A549 (cell line): ENCODE results near the gene FKBP2. TPM values are rescaled to one million over a fixed set of nuclear protein-coding genes. Genes with fewer than 3 reads are reported as not detected.

ENCODE experiments used
- ATAC-seq, 2 experiments: fragments of 200-7000 bp in 1 of 2; fragments of >200 bp in 1 of 2; cut with Nextera tagmentation in 1 of 2; cut with Tn5 transposase in 1 of 2; 3 replicates each; pipeline versions ENCODE4 v1.8.0 to v1.9.1; 2018 to 2020; ENCODE audit warnings: mild to moderate bottlenecking in 1 of 2, moderate library complexity in 1 of 2
- CTCF ChIA-PET: fragments of 300-600 bp; sonication (Branson Sonifier 250); formaldehyde crosslinking; extraction: SDS; loops from one replicate; lab custom pipeline; 2021; ENCODE audit warnings: antibody characterized with exemption, inconsistent platforms; lab: Yijun Ruan, JAX
- POLR2A ChIA-PET: fragments of 350-600 bp; formaldehyde crosslinking; extraction: SDS; loops from one replicate; lab custom pipeline; 2021; ENCODE audit warnings: antibody characterized with exemption, inconsistent platforms; lab: Yijun Ruan, JAX
- DNase-seq, 2 experiments: peaks; one replicate each; pipeline versions ENCODE4 v3.0.0 to v3.0.0-alpha.2; 2011 to 2016; ENCODE audit warnings: low read depth in 1 of 2, low spot score in 1 of 2
- FAIRE-seq: peaks from 2 replicates; lab custom pipeline; 2011; peaks lifted over from hg19 to GRCh38; lab: Jason Lieb, UNC
- H3K27ac ChIP-seq, 2 experiments: fragments of >200 bp; sonication (Bioruptor Twin); formaldehyde crosslinking; 3 replicates each; pipeline ENCODE4 v1.5.1; 2016 to 2017
- H3K4me1 ChIP-seq: fragments of >200 bp; sonication (Bioruptor Twin); formaldehyde crosslinking; 3 replicates; pipeline ENCODE4 v1.6.1; 2016
- H3K4me2 ChIP-seq: fragments of >200 bp; sonication (Bioruptor Twin); formaldehyde crosslinking; 3 replicates; pipeline ENCODE4 v1.6.1; 2016
- H3K4me3 ChIP-seq: fragments of >200 bp; sonication (Bioruptor Twin); formaldehyde crosslinking; 3 replicates; pipeline ENCODE4 v1.5.1; 2016
- H3K9me3 ChIP-seq: fragments of >200 bp; sonication (Bioruptor Twin); formaldehyde crosslinking; 3 replicates; pipeline ENCODE4 v1.6.1; 2016
- CBX8 ChIP-seq: fragments of 200-600 bp; sonication (generic); IDR thresholded peaks from 2 replicates; pipeline ENCODE4 v1.6.1; 2016
- CEBPB ChIP-seq, 2 experiments: fragments of >200 bp in 1 of 2; sonication (Bioruptor Twin) in 1 of 2; formaldehyde crosslinking in 1 of 2; IDR thresholded peaks; 2 replicates each; pipeline ENCODE4 v1.6.1; 2012 to 2016
- ESRRA ChIP-seq: fragments of 150-350 bp; IDR thresholded peaks from 2 replicates; pipeline ENCODE4 v1.6.1; 2014; ENCODE audit warnings: mild to moderate bottlenecking, low read length, borderline replicate concordance
- FOSB ChIP-seq: fragments of 250-450 bp; sonication (Bioruptor Pico); IDR thresholded peaks from 2 replicates; pipeline ENCODE4 v1.5.0; 2020; ENCODE audit warnings: mild to moderate bottlenecking, moderate library complexity
- GATA3 ChIP-seq: IDR thresholded peaks from 2 replicates; pipeline ENCODE4 v1.6.1; 2012; ENCODE audit warnings: borderline replicate concordance
- HOXB5 ChIP-seq: fragments of 250-450 bp; sonication (Bioruptor Pico); IDR thresholded peaks from 2 replicates; pipeline ENCODE4 v1.5.0; 2020; ENCODE audit warnings: mild to moderate bottlenecking, moderate library complexity
- KDM5A ChIP-seq: fragments of 200-600 bp; sonication (generic); IDR thresholded peaks from 2 replicates; pipeline ENCODE4 v1.6.1; 2016; ENCODE audit warnings: antibody characterized with exemption, mild to moderate bottlenecking
- NPAS2 ChIP-seq: fragments of 250-450 bp; sonication (Bioruptor Pico); IDR thresholded peaks from 2 replicates; pipeline ENCODE4 v1.8.0; 2022; ENCODE audit warnings: mild to moderate bottlenecking, moderate library complexity, borderline replicate concordance
- NR3C1 ChIP-seq: fragments of >200 bp; sonication (Bioruptor Twin); formaldehyde crosslinking; IDR thresholded peaks from 3 replicates; pipeline ENCODE4 v1.6.1; 2017
- POLR2A ChIP-seq: IDR thresholded peaks from 2 replicates; pipeline ENCODE4 v1.6.1; 2012; ENCODE audit warnings: mild to moderate bottlenecking, low read length
- POLR2AphosphoS2 ChIP-seq: conservative IDR thresholded peaks from 2 replicates; pipeline ENCODE4 v1.6.1; 2012; ENCODE audit warnings: low read length, improper control_type of control experiment, inconsistent platforms
- RAD21 ChIP-seq, 2 experiments: fragments of >200 bp in 1 of 2; sonication (Bioruptor Twin) in 1 of 2; formaldehyde crosslinking in 1 of 2; IDR thresholded peaks in 1 of 2; conservative IDR thresholded peaks in 1 of 2; 2 replicates in 1 of 2; 3 replicates in 1 of 2; pipeline ENCODE4 v1.6.1; 2012 to 2018; ENCODE audit warnings: inconsistent platforms in 1 of 2
- RCOR1 ChIP-seq: fragments of 150-350 bp; IDR thresholded peaks from 2 replicates; pipeline ENCODE4 v1.6.1; 2014; ENCODE audit warnings: antibody characterized with exemption, low read length, low read depth
- RFX5 ChIP-seq: fragments of 450-650 bp; IDR thresholded peaks from 2 replicates; pipeline ENCODE4 v1.7.1; 2014; ENCODE audit warnings: antibody characterized with exemption, mild to moderate bottlenecking, moderate library complexity
- SMC3 ChIP-seq: fragments of >200 bp; sonication (Bioruptor Twin); formaldehyde crosslinking; IDR thresholded peaks from 3 replicates; pipeline ENCODE4 v1.6.1; 2018; ENCODE audit warnings: inconsistent platforms
- TFCP2L1 ChIP-seq: fragments of 250-450 bp; sonication (Bioruptor Pico); IDR thresholded peaks from 2 replicates; pipeline ENCODE4 v1.5.0; 2021; ENCODE audit warnings: mild to moderate bottlenecking
- TP53 ChIP-seq: fragments of 250-450 bp; sonication (Bioruptor Pico); IDR thresholded peaks from 2 replicates; pipeline ENCODE4 v1.5.0; 2021; ENCODE audit warnings: mild to moderate bottlenecking, moderate library complexity
- ZFP36 ChIP-seq: fragments of 450-650 bp; IDR thresholded peaks from 2 replicates; pipeline ENCODE4 v1.6.1; 2014; ENCODE audit warnings: borderline replicate concordance; ENCODE audit not compliant: partially characterized antibody
- WGBS: methylation state at CpG from one replicate; pipeline ENCODE4 v1.1.6; 2017; ENCODE audit errors: missing lambda C conversion rate; 5-methylcytosine and 5-hydroxymethylcytosine counted together
- polyA plus RNA-seq, 4 experiments: library from polyadenylated mRNA; depleted of rRNA in 3 of 4; stranded (reverse); fragments of >200 nt; fragmentation: RNase III in 1 of 4; extraction: RNeasy Plus Mini Kit Qiagen cat#74134 plus additional on column Dnase treatment in 1 of 4; gene quantifications; 2 replicates in 3 of 4; 3 replicates in 1 of 4; pipeline ENCODE4 v1.2.3, GENCODE V29; 2011 to 2017
- TF ChIP-seq, protein P1 (sequence below): IDR thresholded peaks from 2 replicates; pipeline ENCODE4 v1.6.1; 2012
- TF ChIP-seq, protein P2 (sequence below): fragments of >200 bp; sonication (Bioruptor Twin); formaldehyde crosslinking; IDR thresholded peaks from 3 replicates; pipeline ENCODE4 v1.6.1; 2016
- TF ChIP-seq, protein P3 (sequence below): fragments of 250-450 bp; sonication (Bioruptor Pico); IDR thresholded peaks from 2 replicates; pipeline ENCODE4 v1.5.0; 2021; ENCODE audit warnings: mild to moderate bottlenecking, moderate library complexity, borderline replicate concordance
- TF ChIP-seq, protein P4 (sequence below): fragments of 200-600 bp; sonication (generic); IDR thresholded peaks from 2 replicates; pipeline ENCODE4 v1.6.1; 2016; ENCODE audit warnings: antibody characterized with exemption, mild to moderate bottlenecking, moderate library complexity
- TF ChIP-seq, protein P5 (sequence below): fragments of 250-450 bp; sonication (Bioruptor Pico); IDR thresholded peaks from 2 replicates; pipeline ENCODE4 v1.5.0; 2020; ENCODE audit warnings: low read depth, mild to moderate bottlenecking, moderate library complexity

Gene FKBP2
- polyA plus RNA-seq, 2 of the 4 experiments (the other 2 are of a cell fraction) = 40.5 to 131 TPM

DNA sequence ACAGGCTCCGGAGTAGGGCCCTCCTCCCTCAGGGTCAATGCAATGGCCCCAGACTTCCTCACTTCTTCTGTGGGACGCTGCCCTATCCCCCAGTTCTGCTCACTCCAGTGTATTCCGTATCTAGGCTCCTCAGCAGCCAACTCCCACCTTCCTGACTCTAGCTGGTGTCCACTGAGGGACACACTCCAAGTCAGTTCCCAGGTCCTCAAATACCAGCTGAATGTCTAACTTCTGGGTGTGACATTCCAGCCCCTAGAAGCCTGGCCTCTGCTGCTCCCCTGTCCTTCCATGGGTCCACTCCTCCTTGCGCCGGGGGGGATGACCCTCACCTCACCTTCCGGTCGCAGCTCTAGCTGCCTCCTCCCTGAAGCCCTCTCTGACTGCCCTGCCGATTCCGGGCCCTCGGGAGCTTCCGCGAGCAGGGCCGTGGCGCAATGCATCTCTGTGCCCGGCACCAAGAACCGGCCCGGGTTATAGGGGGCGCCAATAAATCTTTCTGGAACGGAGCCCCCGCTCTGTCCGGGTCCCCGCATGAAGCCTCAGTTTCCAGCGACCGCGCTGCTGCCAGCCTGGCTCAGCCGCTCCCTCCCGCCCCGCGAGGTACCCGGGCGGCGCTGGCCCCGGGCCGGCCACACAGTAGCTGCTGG lies 28.1 kb downstream of the FKBP2 start:
- 4% methylated on average over 12 of the region's 34 CpGs for WGBS
- FAIRE-seq (no peak), ATAC-seq (peak; percentile 35 to 46), DNase-seq (peak in 1 of 2 experiments; percentile 76)
- TF ChIP-seq TFCP2L1 = peak; percentile 16; the same call in 1 of the 2 replicates
- TF ChIP-seq RCOR1 = no peak
- 0 out of 3 replicates have a peak, but pooled peaks have one; percentile 2 for TF ChIP-seq SMC3
- TF ChIP-seq POLR2A = no peak
- TF ChIP-seq NPAS2 = no peak
- peak; percentile 8; the same call in 1 of the 2 replicates for TF ChIP-seq GATA3
- TF ChIP-seq CEBPB (IDR thresholded peaks at IDR 0.05) = peak; percentile 29 to 58; a peak in 2 of 4 replicates
- 0 out of 2 replicates have a peak, but pooled peaks have one; percentile 31 for TF ChIP-seq KDM5A
- TF ChIP-seq, protein P1, sequence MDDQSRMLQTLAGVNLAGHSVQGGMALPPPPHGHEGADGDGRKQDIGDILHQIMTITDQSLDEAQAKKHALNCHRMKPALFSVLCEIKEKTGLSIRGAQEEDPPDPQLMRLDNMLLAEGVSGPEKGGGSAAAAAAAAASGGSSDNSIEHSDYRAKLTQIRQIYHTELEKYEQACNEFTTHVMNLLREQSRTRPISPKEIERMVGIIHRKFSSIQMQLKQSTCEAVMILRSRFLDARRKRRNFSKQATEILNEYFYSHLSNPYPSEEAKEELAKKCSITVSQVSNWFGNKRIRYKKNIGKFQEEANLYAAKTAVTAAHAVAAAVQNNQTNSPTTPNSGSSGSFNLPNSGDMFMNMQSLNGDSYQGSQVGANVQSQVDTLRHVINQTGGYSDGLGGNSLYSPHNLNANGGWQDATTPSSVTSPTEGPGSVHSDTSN = peak; percentile 52
- TF ChIP-seq, protein P2, sequence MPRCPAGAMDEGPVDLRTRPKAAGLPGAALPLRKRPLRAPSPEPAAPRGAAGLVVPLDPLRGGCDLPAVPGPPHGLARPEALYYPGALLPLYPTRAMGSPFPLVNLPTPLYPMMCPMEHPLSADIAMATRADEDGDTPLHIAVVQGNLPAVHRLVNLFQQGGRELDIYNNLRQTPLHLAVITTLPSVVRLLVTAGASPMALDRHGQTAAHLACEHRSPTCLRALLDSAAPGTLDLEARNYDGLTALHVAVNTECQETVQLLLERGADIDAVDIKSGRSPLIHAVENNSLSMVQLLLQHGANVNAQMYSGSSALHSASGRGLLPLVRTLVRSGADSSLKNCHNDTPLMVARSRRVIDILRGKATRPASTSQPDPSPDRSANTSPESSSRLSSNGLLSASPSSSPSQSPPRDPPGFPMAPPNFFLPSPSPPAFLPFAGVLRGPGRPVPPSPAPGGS = 0 out of 3 replicates have a peak, but pooled peaks have one; percentile 29
- 0 out of 2 replicates have a peak, but pooled peaks have one; percentile 53 for TF ChIP-seq FOSB (CRISPR knock-in tag)
- TF ChIP-seq ZFP36 = peak; percentile 100
- TF ChIP-seq, protein P3, sequence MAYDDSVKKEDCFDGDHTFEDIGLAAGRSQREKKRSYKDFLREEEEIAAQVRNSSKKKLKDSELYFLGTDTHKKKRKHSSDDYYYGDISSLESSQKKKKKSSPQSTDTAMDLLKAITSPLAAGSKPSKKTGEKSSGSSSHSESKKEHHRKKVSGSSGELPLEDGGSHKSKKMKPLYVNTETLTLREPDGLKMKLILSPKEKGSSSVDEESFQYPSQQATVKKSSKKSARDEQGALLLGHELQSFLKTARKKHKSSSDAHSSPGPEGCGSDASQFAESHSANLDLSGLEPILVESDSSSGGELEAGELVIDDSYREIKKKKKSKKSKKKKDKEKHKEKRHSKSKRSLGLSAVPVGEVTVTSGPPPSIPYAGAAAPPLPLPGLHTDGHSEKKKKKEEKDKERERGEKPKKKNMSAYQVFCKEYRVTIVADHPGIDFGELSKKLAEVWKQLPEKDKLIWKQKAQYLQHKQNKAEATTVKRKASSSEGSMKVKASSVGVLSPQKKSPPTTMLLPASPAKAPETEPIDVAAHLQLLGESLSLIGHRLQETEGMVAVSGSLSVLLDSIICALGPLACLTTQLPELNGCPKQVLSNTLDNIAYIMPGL (CRISPR knock-in tag) = peak; percentile 22; the same call in 1 of the 2 replicates
- H3K27ac ChIP-seq = peak overlapping the region; percentile 94 to 97
- peak overlapping the region; percentile 97 for H3K4me2 ChIP-seq
- ChIA-PET POLR2A (interaction anchor here (0.8 to 5.9 kb wide), 11 partner anchors 8 to 83 kb away, joined by 3 to 53 read pairs (median 5); partner anchors contain the start of genes BAD, ESRRA, FKBP2 and GPR137), CTCF (interaction anchor here (1.1 to 16.0 kb wide), 11 partner anchors 8 to 499 kb away, joined by 3 to 220 read pairs (median 5); partner anchors contain the start of genes BAD, CATSPERZ, ESRRA and PLCB3)
- H3K4me1 ChIP-seq = peaks cover 32% of the 10 kb centered on the region
- peak overlapping the region; percentile 72 for H3K4me3 ChIP-seq
- H3K9me3 ChIP-seq = no peaks in the 10 kb centered on the region

DNA sequence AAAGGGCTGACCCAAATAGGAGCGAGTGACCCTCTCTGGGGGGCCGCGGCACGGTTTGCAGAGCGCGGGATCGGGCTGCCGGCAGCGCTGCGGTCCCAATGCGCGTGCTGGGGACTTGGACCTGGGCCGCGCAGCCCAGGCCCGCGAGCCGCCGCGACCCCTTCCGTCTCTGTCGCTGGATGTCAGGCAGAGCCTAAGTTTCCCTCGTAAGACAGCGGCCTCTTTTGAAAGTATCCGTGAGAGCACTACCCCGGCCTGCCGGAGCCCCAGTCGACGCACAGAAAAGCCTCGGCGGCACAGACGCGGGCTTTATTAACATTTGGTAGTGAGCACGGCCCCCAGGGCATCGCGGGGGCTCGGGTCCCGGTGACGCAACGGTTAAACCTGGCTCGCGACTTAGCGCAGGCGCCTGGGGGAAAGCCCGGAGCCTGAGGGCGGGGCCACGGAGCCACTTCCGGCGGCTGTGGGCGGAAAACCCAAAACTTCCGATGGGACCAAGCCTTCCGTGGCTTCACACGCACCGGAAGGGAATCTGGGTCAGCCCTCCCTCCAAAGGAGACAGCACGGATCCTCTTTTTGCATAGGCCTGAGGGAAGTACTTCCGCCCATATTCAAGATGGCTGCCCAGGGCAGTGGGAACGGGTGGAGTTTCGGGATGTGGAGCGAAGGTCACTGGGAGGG lies 28.8 kb downstream of the FKBP2 start:
- H3K27ac ChIP-seq = peak overlapping the region; percentile 94 to 97
- ChIA-PET CTCF (interaction anchor here (0.6 to 16.0 kb wide), 12 partner anchors 11 to 707 kb away, joined by 3 to 220 read pairs (median 4); partner anchors contain the start of genes BAD, CATSPERZ, ESRRA and PLCB3), POLR2A (interaction anchor here (0.6 to 5.9 kb wide), 13 partner anchors 10 to 84 kb away, joined by 3 to 53 read pairs (median 5); partner anchors contain the start of genes BAD, ESRRA, FKBP2 and GPR137)
- WGBS = 3% methylated on average over 29 of the region's 58 CpGs
- ATAC-seq (peak; percentile 80 to 91), FAIRE-seq (peak; percentile 59), DNase-seq (peak; percentile 87 to 100)
- peak overlapping the region; percentile 97 for H3K4me2 ChIP-seq
- H3K4me1 ChIP-seq = peaks cover 32% of the 10 kb centered on the region
- H3K9me3 ChIP-seq = no peaks in the 10 kb centered on the region
- H3K4me3 ChIP-seq = peak overlapping the region; percentile 72
- TF ChIP-seq ESRRA = no peak; the same call in 1 of the 2 replicates
- no peak for TF ChIP-seq RAD21 (conservative IDR thresholded peaks at IDR 0.05 in 1 of 2, IDR thresholded peaks at IDR 0.05 in 1 of 2)
- TF ChIP-seq POLR2AphosphoS2 = peak; percentile 6; the same call in 1 of the 2 replicates
- no peak for TF ChIP-seq HOXB5
- no peak for TF ChIP-seq CBX8
- no peak for TF ChIP-seq RFX5
- peak; percentile 4; the same call in 1 of the 3 replicates for TF ChIP-seq SMC3
- TF ChIP-seq, protein P4, sequence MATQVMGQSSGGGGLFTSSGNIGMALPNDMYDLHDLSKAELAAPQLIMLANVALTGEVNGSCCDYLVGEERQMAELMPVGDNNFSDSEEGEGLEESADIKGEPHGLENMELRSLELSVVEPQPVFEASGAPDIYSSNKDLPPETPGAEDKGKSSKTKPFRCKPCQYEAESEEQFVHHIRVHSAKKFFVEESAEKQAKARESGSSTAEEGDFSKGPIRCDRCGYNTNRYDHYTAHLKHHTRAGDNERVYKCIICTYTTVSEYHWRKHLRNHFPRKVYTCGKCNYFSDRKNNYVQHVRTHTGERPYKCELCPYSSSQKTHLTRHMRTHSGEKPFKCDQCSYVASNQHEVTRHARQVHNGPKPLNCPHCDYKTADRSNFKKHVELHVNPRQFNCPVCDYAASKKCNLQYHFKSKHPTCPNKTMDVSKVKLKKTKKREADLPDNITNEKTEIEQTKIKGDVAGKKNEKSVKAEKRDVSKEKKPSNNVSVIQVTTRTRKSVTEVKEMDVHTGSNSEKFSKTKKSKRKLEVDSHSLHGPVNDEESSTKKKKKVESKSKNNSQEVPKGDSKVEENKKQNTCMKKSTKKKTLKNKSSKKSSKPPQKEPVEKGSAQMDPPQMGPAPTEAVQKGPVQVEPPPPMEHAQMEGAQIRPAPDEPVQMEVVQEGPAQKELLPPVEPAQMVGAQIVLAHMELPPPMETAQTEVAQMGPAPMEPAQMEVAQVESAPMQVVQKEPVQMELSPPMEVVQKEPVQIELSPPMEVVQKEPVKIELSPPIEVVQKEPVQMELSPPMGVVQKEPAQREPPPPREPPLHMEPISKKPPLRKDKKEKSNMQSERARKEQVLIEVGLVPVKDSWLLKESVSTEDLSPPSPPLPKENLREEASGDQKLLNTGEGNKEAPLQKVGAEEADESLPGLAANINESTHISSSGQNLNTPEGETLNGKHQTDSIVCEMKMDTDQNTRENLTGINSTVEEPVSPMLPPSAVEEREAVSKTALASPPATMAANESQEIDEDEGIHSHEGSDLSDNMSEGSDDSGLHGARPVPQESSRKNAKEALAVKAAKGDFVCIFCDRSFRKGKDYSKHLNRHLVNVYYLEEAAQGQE = no peak
- TF ChIP-seq CEBPB (IDR thresholded peaks at IDR 0.05) = peak; percentile 75 to 87; a peak in 3 of 4 replicates
- TF ChIP-seq, protein P5, sequence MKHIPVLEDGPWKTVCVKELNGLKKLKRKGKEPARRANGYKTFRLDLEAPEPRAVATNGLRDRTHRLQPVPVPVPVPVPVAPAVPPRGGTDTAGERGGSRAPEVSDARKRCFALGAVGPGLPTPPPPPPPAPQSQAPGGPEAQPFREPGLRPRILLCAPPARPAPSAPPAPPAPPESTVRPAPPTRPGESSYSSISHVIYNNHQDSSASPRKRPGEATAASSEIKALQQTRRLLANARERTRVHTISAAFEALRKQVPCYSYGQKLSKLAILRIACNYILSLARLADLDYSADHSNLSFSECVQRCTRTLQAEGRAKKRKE (CRISPR knock-in tag) = no peak
- 0 out of 2 replicates have a peak, but pooled peaks have one; percentile 27 for TF ChIP-seq TP53 (CRISPR knock-in tag)
- TF ChIP-seq, protein P1 = peak; percentile 19
- TF ChIP-seq FOSB (CRISPR knock-in tag) = no peak
- no peak for TF ChIP-seq NR3C1
